Stomach smooth muscle (tissue), 2 donors: ENCODE measurements around the gene PNPLA7.

Source experiments
- H3K27ac ChIP-seq: one replicate; pipeline ENCODE4 v1.7.0; 2013; ENCODE audit warnings: mild to moderate bottlenecking, low read length, inconsistent platforms
- H3K27me3 ChIP-seq, 2 donors: one replicate each; pipeline ENCODE4 v1.7.0; 2013; ENCODE audit warnings: low read length in 2 of 2; ENCODE audit not compliant: insufficient read depth in 2 of 2, control insufficient read depth in 1 of 2
- H3K36me3 ChIP-seq, 2 donors: one replicate each; pipeline ENCODE4 v1.7.0; 2013; ENCODE audit warnings: low read length in 2 of 2; ENCODE audit not compliant: control insufficient read depth in 2 of 2, insufficient read depth in 2 of 2
- H3K4me1 ChIP-seq: one replicate; pipeline ENCODE4 v1.7.0; 2013; ENCODE audit warnings: low read length; ENCODE audit not compliant: control insufficient read depth, insufficient read depth
- H3K4me3 ChIP-seq, 2 donors: one replicate each; pipeline ENCODE4 v1.7.0; 2013; ENCODE audit warnings: low read length in 2 of 2
- H3K9ac ChIP-seq, 2 donors: one replicate each; pipeline ENCODE4 v1.7.0; 2013; ENCODE audit warnings: low read length in 2 of 2, mild to moderate bottlenecking in 1 of 2
- H3K9me3 ChIP-seq, 2 donors: one replicate each; pipeline ENCODE4 v1.7.0; 2013; ENCODE audit warnings: low read length in 2 of 2; ENCODE audit not compliant: control insufficient read depth in 2 of 2
- donor health status: healthy.
- donor health status: Pancreatic carcinoma.

Gene PNPLA7

DNA sequence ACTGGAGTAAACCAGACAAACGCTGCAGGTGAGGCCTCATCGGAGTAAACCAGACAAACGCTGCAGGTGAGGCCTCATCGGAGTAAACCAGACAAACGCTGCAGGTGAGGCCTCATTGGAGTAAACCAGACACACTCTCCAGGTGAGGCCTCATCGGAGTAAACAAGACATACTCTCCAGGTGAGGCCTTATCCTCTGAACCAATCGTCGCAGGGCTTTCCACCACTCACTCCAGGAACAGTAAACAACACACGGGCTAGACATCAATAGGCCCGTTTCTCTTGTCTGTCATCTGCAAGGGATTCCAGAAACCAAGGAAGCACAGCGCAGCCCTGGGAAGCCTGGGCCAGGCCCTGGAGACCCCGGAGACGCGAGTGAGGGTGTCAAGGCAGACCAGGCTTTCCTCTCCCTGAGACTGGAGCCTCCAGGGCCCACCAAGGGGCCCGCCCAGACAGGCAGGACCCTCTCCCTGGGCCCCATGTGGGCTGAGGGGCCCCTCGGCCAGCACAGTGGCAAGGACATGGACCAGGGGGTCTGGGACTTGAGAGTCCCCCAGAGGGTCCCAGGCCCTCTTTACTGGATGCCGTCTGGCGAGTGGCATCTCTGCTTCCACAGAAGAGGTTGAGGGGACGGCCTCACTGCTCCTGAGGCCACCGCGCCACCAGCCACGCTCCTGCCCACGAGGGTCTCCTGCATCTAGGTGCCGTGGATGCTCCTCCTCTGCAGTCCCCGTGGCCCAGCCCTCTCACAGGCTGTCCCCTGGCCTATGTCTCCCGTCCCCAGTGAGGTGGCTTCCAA is 64.7 kb downstream of the PNPLA7 start:
- Histone ChIP-seq H3K9me3 (no peaks in the 10 kb centered on the region), H3K36me3 (peaks cover 0 to 3% of the 10 kb centered on the region in 2 donors), H3K9ac (no peak overlapping the region), H3K4me1 (peaks cover 8% of the 10 kb centered on the region), H3K27me3 (no peaks in the 10 kb centered on the region), H3K27ac (no peak overlapping the region), H3K4me3 (no peak overlapping the region)

DNA sequence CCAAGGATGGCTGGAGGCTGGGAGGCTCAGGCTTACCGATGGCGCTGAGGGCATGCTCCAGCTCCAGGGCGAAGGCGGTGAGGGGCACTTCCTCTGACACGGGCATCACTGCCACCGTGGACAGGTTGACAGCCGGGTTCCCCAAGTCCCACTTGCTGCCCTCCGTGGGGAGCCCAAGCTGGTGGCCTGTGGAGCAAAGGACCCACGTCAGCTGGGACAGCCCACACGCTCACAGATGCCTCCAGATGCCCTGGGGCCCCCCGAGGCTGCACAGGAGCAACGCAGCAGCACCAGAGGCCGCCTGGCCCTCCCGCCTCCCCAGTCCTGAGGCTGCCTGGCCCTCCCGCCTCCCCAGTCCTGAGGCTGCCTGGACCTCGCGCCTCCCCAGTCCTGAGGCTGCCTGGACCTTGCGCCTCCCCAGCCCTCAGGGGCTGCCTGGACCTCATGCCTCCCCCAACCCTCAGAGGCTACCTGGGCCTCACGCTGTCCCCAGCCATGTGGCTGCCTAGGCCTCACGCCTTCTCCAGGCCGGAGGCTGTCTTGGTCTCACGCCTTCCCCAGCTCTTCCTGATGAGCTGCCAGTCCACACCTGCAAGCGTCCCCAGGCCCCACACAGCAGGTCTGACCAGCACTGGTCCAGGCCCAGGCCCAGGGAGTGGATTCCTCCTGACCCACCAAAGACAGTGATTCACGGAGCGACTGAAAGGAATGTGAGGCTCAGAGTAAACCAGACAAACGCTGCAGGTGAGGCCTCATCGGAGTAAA is 65.5 kb downstream of the PNPLA7 start:
- Histone ChIP-seq H3K9me3 (no peaks in the 10 kb centered on the region), H3K27ac (no peak overlapping the region), H3K27me3 (no peaks in the 10 kb centered on the region), H3K4me1 (peaks cover 8% of the 10 kb centered on the region), H3K4me3 (no peak overlapping the region), H3K9ac (no peak overlapping the region), H3K36me3 (peaks cover 0 to 3% of the 10 kb centered on the region in 2 donors)

DNA sequence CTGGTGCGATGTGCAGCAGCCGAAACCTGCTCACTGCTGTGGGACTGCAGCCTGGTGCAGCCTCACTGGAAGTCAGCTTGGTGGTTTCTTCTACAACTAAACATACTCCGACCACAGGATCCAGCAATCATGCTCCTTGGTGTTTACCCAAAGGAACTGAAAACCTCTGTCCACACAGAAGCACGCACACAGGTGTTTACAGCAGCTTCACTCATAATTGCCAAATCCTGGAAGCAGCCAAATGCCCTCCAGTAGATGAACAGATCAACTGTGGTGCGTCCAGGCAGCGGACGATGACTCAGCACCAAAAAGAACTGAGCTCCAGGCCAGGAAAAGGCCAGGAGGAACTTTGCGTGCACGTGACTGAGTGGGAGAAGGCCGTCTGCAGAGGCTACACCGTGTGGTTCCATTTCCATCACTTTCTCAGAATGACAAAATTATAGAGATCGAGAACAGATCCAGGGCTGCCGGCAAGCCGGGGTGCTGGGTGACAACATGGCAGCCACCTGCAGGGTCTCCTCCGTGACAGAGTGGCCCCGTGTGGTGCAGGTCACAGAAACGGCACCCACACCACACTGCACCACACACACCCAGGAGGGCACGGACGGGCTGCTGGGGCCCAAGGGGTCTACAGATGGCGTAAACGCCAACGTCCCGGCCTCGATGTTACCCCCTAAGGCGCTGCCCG is 68.0 kb downstream of the PNPLA7 start:
- Histone ChIP-seq H3K4me3 (no peak overlapping the region), H3K9ac (no peak overlapping the region), H3K27ac (peak overlapping the region; percentile 18), H3K9me3 (no peaks in the 10 kb centered on the region), H3K27me3 (no peaks in the 10 kb centered on the region), H3K4me1 (peaks cover 8% of the 10 kb centered on the region), H3K36me3 (no peaks in the 10 kb centered on the region)

DNA sequence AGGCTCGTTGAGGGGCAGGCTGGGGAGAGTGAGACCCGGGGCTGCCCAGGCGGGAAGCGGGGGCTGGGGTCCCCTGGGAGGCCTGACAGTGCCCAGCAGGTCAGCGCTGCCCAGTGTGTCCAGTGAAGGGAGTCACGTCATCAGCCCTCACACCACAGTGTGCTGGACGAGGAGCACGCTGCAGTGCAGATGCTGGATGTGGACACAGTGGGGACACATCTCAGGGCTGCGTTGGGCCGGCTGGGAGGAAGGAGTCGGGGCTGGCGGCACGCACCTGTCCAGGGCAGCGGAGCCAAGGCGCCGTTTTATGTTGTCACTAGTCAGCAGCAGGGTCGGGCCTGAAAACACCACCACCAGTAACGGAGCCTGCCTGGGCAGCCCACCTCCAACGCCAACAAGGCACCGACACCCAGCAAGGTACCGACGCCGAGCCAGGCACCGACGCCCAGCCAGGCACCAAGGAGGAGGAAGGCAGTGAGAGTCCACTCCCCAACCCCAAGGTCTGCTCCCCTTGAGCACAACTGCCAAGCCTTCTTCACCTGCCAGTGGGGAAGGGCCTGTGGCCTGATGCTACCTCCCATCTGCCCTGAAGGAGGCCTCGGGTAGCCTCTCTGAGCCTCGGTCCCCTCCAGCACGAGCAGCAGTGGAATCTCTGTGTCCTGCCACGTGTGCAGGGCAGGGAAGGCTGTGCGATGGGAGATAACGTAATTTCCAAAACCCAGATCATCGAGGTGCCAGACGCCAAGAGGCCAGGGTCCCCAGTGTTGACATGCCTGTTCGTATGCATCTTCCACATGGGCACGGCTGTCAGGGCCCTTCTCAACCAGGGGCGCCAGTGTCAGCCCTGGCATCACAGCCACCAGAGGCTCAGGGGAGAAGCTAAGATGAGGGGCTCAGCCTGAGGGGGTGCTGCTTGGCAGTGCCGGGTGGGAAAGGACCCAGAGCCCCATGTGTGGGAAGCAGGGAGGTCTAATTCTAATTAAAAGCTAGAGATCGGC is 69.2 kb downstream of the PNPLA7 start:
- Histone ChIP-seq H3K4me3 (no peak overlapping the region), H3K9ac (no peak overlapping the region), H3K36me3 (no peaks in the 10 kb centered on the region), H3K27ac (no peak overlapping the region), H3K4me1 (peaks cover 8% of the 10 kb centered on the region), H3K9me3 (no peaks in the 10 kb centered on the region), H3K27me3 (no peaks in the 10 kb centered on the region)

DNA sequence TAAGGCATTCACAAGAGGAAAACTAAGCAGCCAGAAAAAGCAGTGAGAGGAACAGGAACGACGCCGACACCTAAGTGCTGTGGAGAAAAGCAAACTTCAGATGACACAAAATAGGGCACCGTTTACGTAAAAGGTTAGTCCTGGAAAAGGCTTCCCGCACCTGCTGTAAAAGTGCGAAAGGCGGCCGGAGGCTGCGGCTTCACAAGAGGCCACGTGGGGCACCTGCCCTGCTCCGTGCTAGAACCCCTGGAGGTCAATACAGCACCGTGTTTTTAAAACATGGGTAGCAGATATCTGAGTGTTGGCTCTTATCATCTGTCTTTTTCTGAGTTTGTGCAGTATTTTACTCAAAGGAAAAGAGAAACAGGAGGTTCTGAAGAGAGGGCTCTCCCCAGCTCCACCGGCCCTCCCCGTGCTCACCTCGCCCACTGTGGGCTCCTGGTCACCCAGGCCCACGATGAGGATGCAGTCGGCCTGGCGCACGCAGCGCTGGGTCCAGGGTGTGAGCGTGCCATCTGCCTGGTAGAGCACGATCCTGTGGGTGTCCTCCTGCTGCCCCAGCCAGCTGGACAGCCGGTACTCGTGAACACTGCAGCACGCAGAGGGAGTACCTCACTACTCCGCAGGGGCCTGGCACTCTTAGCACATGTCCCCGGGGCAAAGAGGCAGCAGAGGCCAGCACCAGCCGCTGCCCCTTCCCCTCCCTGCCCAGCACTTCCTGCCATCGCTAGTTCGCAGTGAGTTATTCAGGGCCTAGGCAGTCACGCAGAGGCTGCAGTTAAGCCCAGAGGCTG is 70.1 kb downstream of the PNPLA7 start:
- H3K27ac ChIP-seq, result no peak overlapping the region
- H3K27me3 ChIP-seq, result no peaks in the 10 kb centered on the region
- H3K9ac ChIP-seq, result no peak overlapping the region
- no peaks in the 10 kb centered on the region for H3K9me3 ChIP-seq
- no peak overlapping the region for H3K4me3 ChIP-seq
- H3K4me1 ChIP-seq, result peaks cover 8% of the 10 kb centered on the region
- H3K36me3 ChIP-seq, result no peaks in the 10 kb centered on the region

DNA sequence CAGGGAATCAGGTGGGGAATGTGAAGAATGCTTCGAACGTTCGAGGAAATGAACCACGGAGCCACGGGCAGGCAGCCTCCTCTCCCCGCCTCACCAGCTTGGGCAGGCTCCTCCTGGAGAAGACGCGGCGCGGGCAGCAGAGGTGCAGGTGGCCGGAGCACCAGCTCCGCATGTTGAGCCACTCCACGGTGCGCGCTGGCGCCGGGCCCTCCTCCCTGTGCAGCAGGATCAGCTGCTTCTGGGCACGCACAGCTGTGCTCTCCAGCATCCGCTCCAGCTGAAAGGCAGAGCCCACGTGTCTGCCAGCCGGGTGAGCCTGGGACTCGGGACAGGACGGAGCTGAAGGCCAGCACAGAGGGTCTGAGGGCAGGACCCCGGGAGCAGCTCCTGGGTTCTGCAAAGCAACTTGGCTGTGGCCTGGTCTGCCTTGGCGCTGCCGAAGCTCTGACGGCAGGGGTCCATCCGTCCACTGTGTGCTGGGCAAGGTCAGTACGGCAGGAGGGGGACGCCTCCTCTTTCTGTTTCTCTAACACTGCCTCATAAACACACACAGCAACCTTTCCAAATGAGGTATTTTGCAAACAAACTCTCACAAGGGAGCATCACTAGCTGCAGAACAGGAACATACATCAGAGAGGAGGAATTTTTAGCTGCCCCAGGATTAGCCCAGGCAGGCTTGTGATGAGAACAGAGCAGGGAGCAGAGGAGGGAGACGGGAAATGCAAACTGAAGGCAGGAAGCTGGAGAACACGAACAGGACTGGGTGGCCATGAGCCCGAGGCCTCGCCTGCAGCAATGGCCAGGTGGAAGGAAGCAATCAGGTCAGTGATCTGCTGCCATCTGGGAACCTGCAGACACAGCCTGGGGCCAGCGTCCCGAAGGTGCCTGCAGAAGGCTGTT is 71.0 kb downstream of the PNPLA7 start:
- Histone ChIP-seq H3K9ac (no peak overlapping the region), H3K9me3 (peaks cover 0 to 2% of the 10 kb centered on the region in 2 donors), H3K36me3 (no peaks in the 10 kb centered on the region), H3K27ac (no peak overlapping the region), H3K4me3 (no peak overlapping the region), H3K27me3 (no peaks in the 10 kb centered on the region), H3K4me1 (peaks cover 8% of the 10 kb centered on the region)

DNA sequence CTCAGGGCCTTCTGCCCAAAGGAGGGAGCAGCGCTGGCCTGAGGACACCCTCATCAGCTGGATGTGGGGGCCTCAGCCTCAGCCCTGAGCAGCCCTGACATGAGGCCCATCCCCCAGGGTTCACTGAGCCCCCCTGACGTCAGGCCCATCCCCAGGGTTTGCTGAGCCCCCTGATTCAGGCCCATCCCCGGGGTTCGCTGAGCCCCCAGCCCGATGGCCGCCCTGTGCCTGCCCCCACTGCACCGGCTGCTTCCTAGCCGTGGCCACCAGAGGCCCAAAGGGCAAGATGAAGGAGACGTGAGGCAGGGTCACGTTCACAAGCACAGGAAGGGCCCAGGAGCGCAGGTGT is 71.6 kb downstream of the PNPLA7 start:
- H3K4me1 ChIP-seq, result peaks cover 8% of the 10 kb centered on the region
- H3K9ac ChIP-seq, result no peak overlapping the region
- no peaks in the 10 kb centered on the region for H3K36me3 ChIP-seq
- H3K9me3 ChIP-seq, result peaks cover 0 to 5% of the 10 kb centered on the region in 2 donors
- H3K27ac ChIP-seq, result no peak overlapping the region
- H3K27me3 ChIP-seq, result no peaks in the 10 kb centered on the region
- H3K4me3 ChIP-seq, result no peak overlapping the region

DNA sequence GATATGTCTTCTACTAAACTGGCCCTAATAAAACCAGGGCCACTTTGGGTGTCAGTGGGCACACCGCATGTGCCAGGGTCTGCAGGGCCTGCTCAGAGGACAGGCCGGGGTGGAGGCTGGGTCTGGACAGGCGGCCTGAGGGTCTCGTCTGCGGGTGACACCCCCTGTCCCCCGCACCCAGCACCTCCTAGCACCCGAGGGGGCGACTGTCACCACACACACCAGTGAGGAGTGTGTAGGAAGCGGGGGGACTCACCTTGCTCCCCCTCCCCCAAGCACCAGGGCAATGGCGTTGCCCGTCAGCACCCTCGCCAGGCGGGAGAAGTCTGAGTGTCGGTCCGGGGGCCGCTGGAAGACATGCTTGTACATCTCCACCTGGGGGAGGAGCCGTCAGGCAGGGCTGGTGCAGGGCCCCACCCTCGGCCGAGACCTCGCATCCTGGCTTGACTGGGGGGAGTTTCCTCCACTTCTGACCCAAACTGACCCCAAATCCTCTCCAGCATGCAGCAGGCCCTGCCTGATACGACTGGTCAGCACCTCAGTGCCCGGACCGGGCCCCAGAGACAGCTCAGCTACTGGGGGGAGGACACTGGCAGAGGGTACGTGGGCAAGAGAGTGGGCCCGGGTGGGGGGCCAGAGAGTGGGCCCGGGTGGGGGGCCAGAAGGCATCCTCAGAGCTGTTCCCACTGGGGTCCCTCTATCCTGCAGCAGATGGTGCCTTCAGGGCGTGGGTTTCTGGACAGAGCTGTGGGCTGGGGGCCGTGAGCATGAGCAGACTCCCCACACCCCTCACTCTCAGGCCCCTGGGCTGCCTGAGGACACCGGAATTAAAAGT is 72.2 kb downstream of the PNPLA7 start:
- H3K9ac ChIP-seq, result no peak overlapping the region
- no peaks in the 10 kb centered on the region for H3K27me3 ChIP-seq
- H3K27ac ChIP-seq, result no peak overlapping the region
- peaks cover 8% of the 10 kb centered on the region for H3K4me1 ChIP-seq
- no peaks in the 10 kb centered on the region for H3K36me3 ChIP-seq
- peaks cover 0 to 5% of the 10 kb centered on the region in 2 donors for H3K9me3 ChIP-seq
- H3K4me3 ChIP-seq, result no peak overlapping the region
